HG03280 (cell line): ENCODE results near the gene CBLN1.

ENCODE experiments used
- ATAC-seq: cut with Tn5 transposase; IDR thresholded peaks from one replicate; pipeline ENCODE4 v1.9.1; 2021; ENCODE audit warnings: mild to moderate bottlenecking, moderate library complexity; ENCODE audit not compliant: unreplicated experiment

The CBLN1 gene

GRCh38 chr16:49281480-49281842 is at the start of gene CBLN1:
CBLN1 (minus strand) TSS chr16:49281838; CDS start chr16:49281465, 373 bp downstream.
- no peak for ATAC-seq

DNA sequence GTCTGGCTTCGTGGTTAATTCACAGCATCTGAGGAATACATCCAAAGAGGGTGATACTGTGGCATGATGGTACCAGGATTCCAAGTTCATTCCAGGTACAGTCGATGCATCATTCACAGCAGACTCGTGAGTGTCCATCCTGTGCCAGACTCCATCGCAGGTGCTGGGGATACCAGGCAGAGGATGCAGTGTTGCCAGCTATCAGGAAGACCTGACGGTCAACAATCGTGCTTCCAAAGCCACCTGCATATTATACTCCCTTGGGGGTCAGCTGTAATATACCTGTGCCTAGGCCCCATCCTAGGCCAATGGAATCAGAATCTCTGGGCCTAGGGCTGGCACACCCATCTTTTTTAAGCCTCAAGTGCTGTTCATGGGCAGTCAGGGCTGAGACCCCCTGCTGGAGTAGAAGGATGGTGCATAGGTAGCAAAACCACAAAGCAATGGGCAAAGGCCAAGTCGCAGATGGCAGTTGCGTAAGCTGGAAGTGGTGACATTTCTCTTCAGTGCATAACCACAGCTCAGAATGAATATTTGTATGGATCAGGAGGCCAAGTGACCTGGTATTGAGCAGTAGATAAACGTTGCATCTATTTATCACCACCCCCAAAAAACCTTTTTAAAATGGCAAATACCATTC is 49.0 kb upstream of the CBLN1 start:
- ATAC-seq: no peak

GRCh38 chr16:49328325-49328724 is 46.7 kb upstream of the CBLN1 start:
- no peak for ATAC-seq

DNA sequence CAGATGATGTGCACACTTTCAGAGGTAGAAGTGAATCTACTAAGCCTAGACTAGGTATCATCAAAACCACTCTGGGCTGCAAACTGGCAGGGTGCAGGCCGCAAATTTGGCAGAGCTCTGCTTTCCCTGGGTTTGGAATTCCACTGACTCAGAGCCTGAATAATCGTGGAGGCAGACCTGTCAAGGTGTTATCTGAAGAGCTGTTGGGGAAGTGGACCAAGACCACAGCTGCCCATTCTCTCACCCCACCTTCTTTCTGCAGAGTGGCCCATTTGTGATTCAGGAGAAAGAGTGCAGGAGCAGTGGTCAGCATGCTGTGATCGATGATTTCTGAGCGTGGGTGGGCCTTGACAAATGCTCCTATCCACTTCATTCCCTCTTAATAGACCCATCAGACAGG is 45.8 kb upstream of the CBLN1 start:
- ATAC-seq: no peak

- ATAC-seq: no peak
Observed at GRCh38 chr16:49324703-49325102, 43.1 kb upstream of the CBLN1 start.

- ATAC-seq: no peak
Observed at GRCh38 chr16:49315602-49316001, 34.0 kb upstream of the CBLN1 start.

DNA sequence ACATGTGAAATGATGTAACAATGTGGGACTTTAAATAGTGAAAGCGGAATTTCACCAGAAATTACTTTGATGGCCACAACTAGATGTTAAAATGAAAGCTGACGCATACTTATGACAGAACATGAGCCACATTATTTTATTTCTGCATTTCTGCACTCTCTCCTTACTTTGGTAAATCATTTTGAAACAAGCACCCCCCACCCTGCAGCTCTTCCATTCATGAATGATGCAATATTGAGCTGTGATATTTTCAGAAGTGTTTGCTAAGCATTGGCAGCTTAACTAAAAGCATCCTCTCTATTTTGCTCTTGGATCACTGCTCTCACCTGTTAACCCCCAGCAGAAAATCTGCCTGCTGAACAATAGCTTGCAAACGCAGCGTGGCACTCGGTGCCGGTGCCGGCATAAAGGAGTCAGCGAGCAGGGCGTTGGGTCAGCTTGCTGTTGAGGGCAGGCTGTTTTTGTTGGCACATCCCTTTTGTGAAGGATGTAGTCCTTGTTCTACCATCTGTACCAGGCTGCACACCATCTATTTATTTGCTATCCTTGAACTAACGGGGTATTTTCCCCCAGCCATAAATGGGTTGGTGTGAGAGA is 30.8 kb upstream of the CBLN1 start:
- ATAC-seq: no peak

DNA sequence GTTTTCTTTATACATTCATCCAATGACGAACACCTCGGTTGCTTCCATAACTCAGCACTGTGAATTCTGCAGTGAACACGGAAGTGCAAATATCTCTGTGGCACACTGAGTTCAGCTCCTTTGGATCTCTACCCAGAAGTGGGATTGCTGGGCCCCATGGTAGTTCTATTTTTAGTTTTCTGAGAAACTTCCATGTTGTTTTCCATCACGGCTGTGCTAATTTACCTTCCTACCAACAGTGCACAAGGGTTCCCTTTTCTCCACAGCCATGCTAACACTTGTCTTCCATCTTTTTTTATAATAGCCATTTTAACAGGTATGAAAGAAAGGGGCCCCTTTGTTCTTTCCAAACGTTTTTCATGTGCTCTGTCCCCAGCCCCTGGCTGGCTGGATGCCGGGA is 30.2 kb upstream of the CBLN1 start:
- ATAC-seq: no peak

GRCh38 chr16:49307176-49307575 is 25.5 kb upstream of the CBLN1 start:
- no peak for ATAC-seq

GRCh38 chr16:49305406-49305805 is 23.8 kb upstream of the CBLN1 start:
- ATAC-seq: no peak

DNA sequence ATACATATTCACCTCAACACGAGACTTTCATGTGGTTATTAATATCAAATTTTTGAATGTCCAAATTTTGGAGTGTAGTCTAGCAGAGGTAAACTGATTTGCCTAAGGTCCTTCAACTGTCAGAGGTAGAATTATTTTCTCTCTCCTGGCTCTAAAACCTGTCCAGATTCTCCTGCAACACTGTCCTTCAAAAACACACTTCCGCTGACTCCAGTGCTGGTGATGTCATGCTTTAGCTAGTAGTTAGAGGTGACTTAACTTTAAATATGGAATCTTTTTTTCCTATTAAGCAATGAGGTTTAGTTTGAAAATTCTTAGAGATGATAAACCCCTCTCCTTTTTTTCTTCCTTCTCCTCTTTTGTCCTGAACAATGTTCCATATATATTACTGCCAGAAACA is 10.8 kb upstream of the CBLN1 start:
- ATAC-seq: no peak

- no peak for ATAC-seq
Observed at GRCh38 chr16:49287572-49287971, 5.9 kb upstream of the CBLN1 start.

- no peak for ATAC-seq
Observed at GRCh38 chr16:49284962-49285361, 3.3 kb upstream of the CBLN1 start.

GRCh38 chr16:49283376-49284049 is 1.9 kb upstream of the CBLN1 start:
- no peak for ATAC-seq

DNA sequence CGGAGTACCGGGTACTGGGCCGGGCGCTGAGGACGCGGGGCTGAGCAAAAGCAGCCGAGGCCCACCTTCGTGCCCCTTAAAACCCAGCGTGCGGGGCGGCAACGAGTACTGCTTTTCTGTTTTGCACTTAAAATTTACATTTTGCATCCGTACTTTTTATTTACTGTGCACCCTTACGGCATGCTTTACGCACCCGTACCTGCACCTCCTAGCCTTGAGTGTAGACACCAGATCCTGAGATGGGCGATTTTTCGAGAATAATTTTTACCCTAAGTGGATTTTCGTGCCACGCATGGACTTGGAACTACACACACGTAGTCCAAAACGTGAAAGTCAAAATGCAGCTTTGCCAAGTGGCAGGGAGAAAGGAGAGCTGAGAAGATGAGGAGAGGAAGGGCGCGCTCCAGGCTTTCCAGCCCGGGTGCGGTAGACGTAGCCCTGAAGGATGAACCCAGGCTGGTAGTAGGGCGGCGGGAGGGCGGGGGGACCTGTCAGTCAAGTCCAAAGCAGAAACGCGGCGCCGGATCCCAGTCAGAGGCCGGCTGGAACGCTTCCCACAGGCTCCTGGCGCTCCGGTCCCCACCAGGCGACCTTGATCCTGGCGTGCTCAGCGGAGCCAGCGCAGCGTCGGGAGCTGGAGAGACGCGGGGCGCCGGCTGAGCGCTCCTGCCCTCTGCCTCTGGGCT is 1.2 kb upstream of the CBLN1 start:
- ATAC-seq: no peak

DNA sequence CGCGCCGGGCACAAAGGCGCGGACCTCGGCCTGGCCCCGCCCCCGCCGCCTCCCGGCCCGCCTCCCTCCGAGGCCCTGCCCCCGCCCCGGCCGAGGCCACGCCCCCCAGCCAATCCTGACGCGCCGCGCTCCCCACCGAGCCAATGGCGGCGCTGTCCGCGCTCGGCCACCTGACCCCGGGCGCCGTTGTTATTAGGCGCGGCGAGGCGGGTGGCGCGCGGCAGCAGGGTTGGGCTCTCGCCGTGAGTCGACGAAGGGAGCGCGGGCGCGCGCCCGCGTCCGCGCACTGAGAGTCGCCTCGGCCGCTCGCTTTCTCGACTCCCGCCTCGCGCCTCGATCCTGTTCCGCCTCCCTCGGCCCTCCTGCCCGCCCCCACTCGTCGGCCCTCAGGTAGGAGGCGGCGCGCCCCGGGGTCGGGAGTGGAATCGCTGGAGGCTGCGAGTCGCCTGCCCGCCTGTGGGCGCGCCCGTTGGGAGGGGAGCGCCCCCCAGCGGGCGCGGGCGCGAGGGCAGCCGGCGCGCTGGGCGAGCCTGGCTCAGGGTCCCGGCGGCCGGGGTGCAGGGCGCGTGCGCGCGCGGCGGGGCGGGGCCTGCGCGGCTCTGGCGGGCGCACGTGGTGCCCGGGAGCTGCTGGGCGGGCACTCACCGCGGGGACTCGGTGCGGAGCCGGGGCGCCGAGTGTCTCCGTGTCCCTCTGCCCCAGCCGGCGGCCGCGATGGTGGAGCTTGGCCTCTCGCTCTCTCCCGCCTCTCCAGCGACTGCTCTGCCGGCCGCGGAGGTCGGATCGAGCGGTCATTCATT is 405 bp upstream of the CBLN1 start:
- peak; percentile 72 for ATAC-seq

GRCh38 chr16:49280841-49281371 is 732 bp downstream of the CBLN1 start:
- no peak for ATAC-seq

DNA sequence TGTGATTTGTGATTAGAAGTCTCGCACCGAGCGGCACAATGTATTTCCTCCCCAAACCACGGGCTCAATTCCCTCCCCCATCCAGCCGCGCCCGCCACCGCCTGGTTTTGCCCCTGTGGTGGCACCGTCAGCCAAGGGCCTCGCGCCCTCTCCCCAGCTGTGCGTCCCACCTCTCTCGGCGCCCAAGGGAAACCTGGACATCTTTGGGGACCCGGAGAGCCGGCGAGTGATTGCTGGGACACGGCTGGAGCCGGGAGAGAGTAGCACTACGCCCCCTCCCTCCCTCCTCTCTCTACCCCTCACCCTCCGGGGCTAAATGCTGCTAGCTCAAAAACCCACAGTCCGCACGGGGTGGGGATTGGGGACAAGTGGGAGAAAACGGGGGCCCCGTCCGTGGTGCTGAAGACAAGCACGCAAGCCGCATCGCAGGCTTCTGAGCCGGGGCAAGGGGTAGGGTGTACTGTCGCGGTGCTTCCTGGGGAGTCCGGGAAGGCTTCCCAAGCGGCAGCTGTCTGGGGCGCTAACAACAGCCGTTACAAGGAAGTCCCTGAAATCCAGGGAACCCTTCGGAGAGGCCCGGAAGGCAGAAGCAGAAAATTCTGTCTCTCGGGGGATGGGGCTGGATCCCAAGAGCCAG is 1.4 kb downstream of the CBLN1 start:
- no peak for ATAC-seq

GRCh38 chr16:49278944-49279725 is 2.5 kb downstream of the CBLN1 start:
- no peak for ATAC-seq

DNA sequence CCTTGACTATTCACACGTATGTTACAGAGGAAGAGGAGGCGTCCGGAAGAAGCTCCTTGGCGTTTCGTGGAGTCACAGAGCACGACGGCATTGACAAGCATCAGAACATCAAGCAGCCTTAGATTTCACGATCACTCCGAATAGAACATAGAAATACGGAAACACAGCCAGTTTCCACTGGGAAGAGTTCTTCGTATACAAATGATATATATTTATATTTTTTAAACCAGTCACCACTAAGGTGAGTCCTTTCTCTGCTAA is 3.1 kb downstream of the CBLN1 start:
- ATAC-seq: no peak
